ENCODE results near the gene KLK5.
A peak's percentile ranks its signal among the peaks of the same experiment; 100 is the strongest.
"Not testable (repeated sequence)": the region's sequence is repeated elsewhere in the genome, so short reads cannot be mapped to it uniquely, and the experiment has no call there.

KLK5 gene

GRCh38 chr19:50952910-50953309 lies at the start of gene KLK5:
Gene KLK5 (minus strand): TSS chr19:50953038. CDS start chr19:50952657, 381 bp downstream.
- DNase-seq: no peak

- no peak for DNase-seq
These were observed 49.3 kb upstream of the KLK5 start for GRCh38 chr19:51002089-51002532.

GRCh38 chr19:51001515-51001914 lies 48.7 kb upstream of the KLK5 start, which contains the start of gene KLK8:
Gene KLK8 (minus strand): TSS chr19:51001604. CDS start chr19:51001167, 437 bp downstream.
- DNase-seq: no peak

- DNase-seq: no peak
These were observed 48.1 kb upstream of the KLK5 start for GRCh38 chr19:51000981-51001380.

- no peak for DNase-seq
These were observed 47.6 kb upstream of the KLK5 start for GRCh38 chr19:51000426-51000825.

- no peak for DNase-seq
These were observed 45.8 kb upstream of the KLK5 start for GRCh38 chr19:50998686-50999085.

GRCh38 chr19:50998061-50998460 lies 45.2 kb upstream of the KLK5 start:
- no peak for DNase-seq

GRCh38 chr19:50994129-50994528 lies 41.3 kb upstream of the KLK5 start:
- no peak for DNase-seq

GRCh38 chr19:50992666-50993035 lies 39.8 kb upstream of the KLK5 start:
- DNase-seq: no peak

- DNase-seq: not testable (repeated sequence)
These were observed 31.6 kb upstream of the KLK5 start for GRCh38 chr19:50984416-50984815.

- DNase-seq: peak in 3 of 56 donors; percentile 10 to 18 (median 13)
These were observed 30.9 kb upstream of the KLK5 start, which contains the start of gene KLK7 for GRCh38 chr19:50983625-50984292. Gene KLK7 (minus strand): TSS chr19:50983917. CDS start chr19:50982399, 1,518 bp downstream.

GRCh38 chr19:50982186-50982585 lies 29.3 kb upstream of the KLK5 start:
- no peak for DNase-seq

- peak in 2 of 56 donors; percentile 10 to 14 for DNase-seq
These were observed 28.8 kb upstream of the KLK5 start for GRCh38 chr19:50981587-50982146.

GRCh38 chr19:50980208-50980607 lies 27.4 kb upstream of the KLK5 start:
- no peak for DNase-seq

- peak in 1 of 56 donors; percentile 5 for DNase-seq
These were observed 26.9 kb upstream of the KLK5 start for GRCh38 chr19:50979758-50980157.

GRCh38 chr19:50978772-50979390 lies 26.0 kb upstream of the KLK5 start:
- DNase-seq: no peak

GRCh38 chr19:50977626-50978025 lies 24.8 kb upstream of the KLK5 start:
- no peak for DNase-seq

GRCh38 chr19:50975766-50976165 lies 22.9 kb upstream of the KLK5 start:
- peak in 1 of 56 donors; percentile 3 for DNase-seq

- no peak for DNase-seq
These were observed 22.1 kb upstream of the KLK5 start for GRCh38 chr19:50974702-50975556.

- no peak for DNase-seq
These were observed 20.0 kb upstream of the KLK5 start for GRCh38 chr19:50972795-50973376.

GRCh38 chr19:50969810-50970209 lies 17.0 kb upstream of the KLK5 start:
- DNase-seq: not testable (repeated sequence)

All from amygdala (tissue), 56 donors.